A549 (cell line): Measurements from ENCODE around the gene GPRIN2.
"Not testable (repeated sequence)": the region's sequence is repeated elsewhere in the genome, so short reads cannot be mapped to it uniquely, and the experiment has no call there.

Experiments used
- POLR2A ChIP-seq: IDR thresholded peaks from 2 replicates; pipeline ENCODE4 v1.6.1; 2012; ENCODE audit warnings: mild to moderate bottlenecking, low read length
- TF ChIP-seq, protein P1 (sequence below): fragments of >200 bp; sonication (Bioruptor Twin); formaldehyde crosslinking; IDR thresholded peaks from 3 replicates; pipeline ENCODE4 v1.5.1; 2016
- TF ChIP-seq, protein P2 (sequence below): IDR thresholded peaks from 2 replicates; pipeline ENCODE4 v1.6.1; 2012
- TF ChIP-seq, protein P3 (sequence below): fragments of 250-450 bp; sonication (Bioruptor Pico); IDR thresholded peaks from 2 replicates; pipeline ENCODE4 v1.5.0; 2021; ENCODE audit warnings: mild to moderate bottlenecking, moderate library complexity, borderline replicate concordance

DNA sequence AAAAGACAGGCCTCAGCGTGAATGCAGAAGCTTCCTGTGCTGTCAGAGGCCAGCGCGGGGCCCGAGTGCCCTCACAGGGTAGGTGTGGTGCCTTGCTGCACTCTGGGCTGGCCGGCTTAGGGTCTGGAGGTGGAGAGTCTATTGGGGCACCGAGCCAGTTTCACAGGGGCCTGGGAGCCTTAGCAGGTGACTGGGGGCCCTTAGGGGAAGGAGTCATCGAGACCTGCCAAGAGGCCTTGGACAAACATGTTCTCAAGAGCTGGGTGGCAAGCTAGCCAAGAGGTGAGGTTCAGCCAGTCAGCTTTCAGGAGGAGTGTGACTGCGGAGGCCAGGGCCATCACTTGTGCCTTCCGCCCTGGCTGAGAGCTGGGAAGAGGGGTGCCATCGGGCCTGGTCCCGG is 26.1 kb upstream of the GPRIN2 start:
- TF ChIP-seq, protein P1, sequence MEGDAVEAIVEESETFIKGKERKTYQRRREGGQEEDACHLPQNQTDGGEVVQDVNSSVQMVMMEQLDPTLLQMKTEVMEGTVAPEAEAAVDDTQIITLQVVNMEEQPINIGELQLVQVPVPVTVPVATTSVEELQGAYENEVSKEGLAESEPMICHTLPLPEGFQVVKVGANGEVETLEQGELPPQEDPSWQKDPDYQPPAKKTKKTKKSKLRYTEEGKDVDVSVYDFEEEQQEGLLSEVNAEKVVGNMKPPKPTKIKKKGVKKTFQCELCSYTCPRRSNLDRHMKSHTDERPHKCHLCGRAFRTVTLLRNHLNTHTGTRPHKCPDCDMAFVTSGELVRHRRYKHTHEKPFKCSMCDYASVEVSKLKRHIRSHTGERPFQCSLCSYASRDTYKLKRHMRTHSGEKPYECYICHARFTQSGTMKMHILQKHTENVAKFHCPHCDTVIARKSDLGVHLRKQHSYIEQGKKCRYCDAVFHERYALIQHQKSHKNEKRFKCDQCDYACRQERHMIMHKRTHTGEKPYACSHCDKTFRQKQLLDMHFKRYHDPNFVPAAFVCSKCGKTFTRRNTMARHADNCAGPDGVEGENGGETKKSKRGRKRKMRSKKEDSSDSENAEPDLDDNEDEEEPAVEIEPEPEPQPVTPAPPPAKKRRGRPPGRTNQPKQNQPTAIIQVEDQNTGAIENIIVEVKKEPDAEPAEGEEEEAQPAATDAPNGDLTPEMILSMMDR = not testable (repeated sequence)
- TF ChIP-seq, protein P2, sequence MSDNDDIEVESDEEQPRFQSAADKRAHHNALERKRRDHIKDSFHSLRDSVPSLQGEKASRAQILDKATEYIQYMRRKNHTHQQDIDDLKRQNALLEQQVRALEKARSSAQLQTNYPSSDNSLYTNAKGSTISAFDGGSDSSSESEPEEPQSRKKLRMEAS = not testable (repeated sequence)
- not testable (repeated sequence) for TF ChIP-seq POLR2A
- TF ChIP-seq, protein P3, sequence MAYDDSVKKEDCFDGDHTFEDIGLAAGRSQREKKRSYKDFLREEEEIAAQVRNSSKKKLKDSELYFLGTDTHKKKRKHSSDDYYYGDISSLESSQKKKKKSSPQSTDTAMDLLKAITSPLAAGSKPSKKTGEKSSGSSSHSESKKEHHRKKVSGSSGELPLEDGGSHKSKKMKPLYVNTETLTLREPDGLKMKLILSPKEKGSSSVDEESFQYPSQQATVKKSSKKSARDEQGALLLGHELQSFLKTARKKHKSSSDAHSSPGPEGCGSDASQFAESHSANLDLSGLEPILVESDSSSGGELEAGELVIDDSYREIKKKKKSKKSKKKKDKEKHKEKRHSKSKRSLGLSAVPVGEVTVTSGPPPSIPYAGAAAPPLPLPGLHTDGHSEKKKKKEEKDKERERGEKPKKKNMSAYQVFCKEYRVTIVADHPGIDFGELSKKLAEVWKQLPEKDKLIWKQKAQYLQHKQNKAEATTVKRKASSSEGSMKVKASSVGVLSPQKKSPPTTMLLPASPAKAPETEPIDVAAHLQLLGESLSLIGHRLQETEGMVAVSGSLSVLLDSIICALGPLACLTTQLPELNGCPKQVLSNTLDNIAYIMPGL (CRISPR knock-in tag) = not testable (repeated sequence)
